ENCODE measurements around the gene AKAP8.

GRCh38 chr19:15396436-15396835 lies 16.8 kb upstream of the AKAP8 start:
- TF ChIP-seq EZH2phosphoT487 (IDR thresholded peaks at IDR 0.05; ENCODE audit: insufficient read depth, low read depth) (no peak), EZH2 (IDR thresholded peaks at IDR 0.05; ENCODE audit: insufficient read depth, poor library complexity, severe bottlenecking) (no peak)
